ENCODE data around the gene UTS2B.

The UTS2B gene

GRCh38 chr3:191350396-191351090 is 20.2 kb upstream of the UTS2B start:
- DNase-seq: no peak

- no peak for DNase-seq
Measured at GRCh38 chr3:191348098-191348497, 17.8 kb upstream of the UTS2B start.

GRCh38 chr3:191347228-191347627 is 16.9 kb upstream of the UTS2B start:
- no peak for DNase-seq

- DNase-seq: no peak
Measured at GRCh38 chr3:191345334-191345733, 15.0 kb upstream of the UTS2B start.

- no peak for DNase-seq
Measured at GRCh38 chr3:191343913-191344312, 13.6 kb upstream of the UTS2B start.

GRCh38 chr3:191343115-191343514 is 12.8 kb upstream of the UTS2B start:
- no peak for DNase-seq

- no peak for DNase-seq
Measured at GRCh38 chr3:191342411-191342810, 12.1 kb upstream of the UTS2B start.

GRCh38 chr3:191342006-191342405 is 11.7 kb upstream of the UTS2B start:
- no peak for DNase-seq

GRCh38 chr3:191340966-191341365 is 10.6 kb upstream of the UTS2B start:
- no peak for DNase-seq

- DNase-seq: no peak
Measured at GRCh38 chr3:191340351-191340750, 10.0 kb upstream of the UTS2B start.

GRCh38 chr3:191339316-191339917 is 9.1 kb upstream of the UTS2B start:
- DNase-seq: no peak

GRCh38 chr3:191338177-191338488 is 7.8 kb upstream of the UTS2B start:
- DNase-seq: no peak

GRCh38 chr3:191336833-191337232 is 6.5 kb upstream of the UTS2B start:
- DNase-seq: no peak

- DNase-seq: no peak
Measured at GRCh38 chr3:191334346-191334893, 4.1 kb upstream of the UTS2B start.

- DNase-seq: no peak
Measured at GRCh38 chr3:191333298-191333880, 3.1 kb upstream of the UTS2B start.

GRCh38 chr3:191331388-191331787 is 1.1 kb upstream of the UTS2B start:
- DNase-seq: no peak

GRCh38 chr3:191330530-191331048 is 263 bp upstream of the UTS2B start:
- no peak for DNase-seq

- DNase-seq: peak; percentile 45
Measured at GRCh38 chr3:191328962-191329653, 1.2 kb downstream of the UTS2B start, which contains the start of gene CCDC50. CCDC50 (plus strand) TSS chr3:191329394; CDS start chr3:191329675, 281 bp downstream.

- DNase-seq: no peak
Measured at GRCh38 chr3:191328383-191328961, 1.9 kb downstream of the UTS2B start.

- DNase-seq: no peak
Measured at GRCh38 chr3:191327526-191327925, 2.8 kb downstream of the UTS2B start.

GRCh38 chr3:191324936-191325335 is 5.4 kb downstream of the UTS2B start:
- DNase-seq: no peak

- no peak for DNase-seq
Measured at GRCh38 chr3:191321019-191321767, 9.1 kb downstream of the UTS2B start.

Measured in central memory CD4-positive, alpha-beta T cell (primary cell).